Panc1 (cell line): ENCODE data around the gene GALNT18. TPM values are rescaled to one million over a fixed set of nuclear protein-coding genes. Genes with fewer than 3 reads are reported as not detected.

ENCODE experiments used
- ATAC-seq: fragments of 200-7000 bp; cut with Tn5 transposase; 2 replicates; pipeline ENCODE4 v1.9.1; 2020; ENCODE audit warnings: mild to moderate bottlenecking, moderate library complexity
- BruUV-seq: library from RNA; stranded (reverse); fragments of 400-500 nt; replicated peaks from 2 replicates; lab custom pipeline; 2021; lab: Mats Ljungman, UMichigan
- CTCF ChIA-PET: fragments of 300-600 bp; sonication (Branson Sonifier 250); formaldehyde crosslinking; loops from one replicate; lab custom pipeline; 2022; ENCODE audit warnings: antibody characterized with exemption; lab: Charles Lee
- POLR2A ChIA-PET: fragments of 300-600 bp; sonication (Branson Sonifier 250); formaldehyde crosslinking; loops from one replicate; lab custom pipeline; 2022; ENCODE audit warnings: antibody characterized with exemption; lab: Charles Lee
- DNase-seq: peaks from one replicate; pipeline ENCODE4 v3.0.0-alpha.2; 2010; ENCODE audit warnings: low read depth, low spot score
- H3K27ac ChIP-seq: 2 replicates; pipeline ENCODE4 v1.5.1; 2011; ENCODE audit warnings: mild to moderate bottlenecking, low read length, inconsistent platforms
- H3K27me3 ChIP-seq: fragments of 200-500 bp; sonication (Bioruptor generic); 2 replicates; pipeline ENCODE4 v1.6.0; 2014; ENCODE audit warnings: low read length, inconsistent platforms; ENCODE audit not compliant: control insufficient read depth, insufficient read depth
- H3K36me3 ChIP-seq: fragments of 200-500 bp; sonication (Bioruptor generic); 2 replicates; pipeline ENCODE4 v1.5.1; 2014; ENCODE audit warnings: inconsistent platforms, mild to moderate bottlenecking, low read length, moderate library complexity; ENCODE audit not compliant: control insufficient read depth, insufficient read depth
- H3K4me1 ChIP-seq: 2 replicates; pipeline ENCODE4 v1.5.1; 2011; ENCODE audit warnings: inconsistent platforms, mild to moderate bottlenecking, low read length, moderate library complexity; ENCODE audit not compliant: control insufficient read depth, insufficient read depth
- H3K4me3 ChIP-seq, 2 experiments: 2 replicates each; pipeline ENCODE4 v1.5.1; 2011 to 2012; ENCODE audit warnings: low read depth in 2 of 2, low read length in 2 of 2, mild to moderate bottlenecking in 2 of 2, inconsistent platforms in 1 of 2, moderate library complexity in 1 of 2
- H3K9me3 ChIP-seq: fragments of 200-500 bp; sonication (Bioruptor generic); 2 replicates; pipeline ENCODE4 v1.5.1; 2014; ENCODE audit warnings: low read depth, mild to moderate bottlenecking, inconsistent platforms, low read length, moderate library complexity; ENCODE audit not compliant: control insufficient read depth, insufficient read depth
- POLR2AphosphoS5 ChIP-seq: IDR thresholded peaks from 2 replicates; pipeline ENCODE4 v1.6.1; 2012; ENCODE audit warnings: mild to moderate bottlenecking, low read depth, low read length, moderate library complexity
- SIN3A ChIP-seq: IDR thresholded peaks from 2 replicates; pipeline ENCODE4 v1.6.1; 2012; ENCODE audit warnings: low read depth, mild to moderate bottlenecking, low read length, moderate library complexity, borderline replicate concordance; ENCODE audit not compliant: insufficient read depth
- TCF7L2 ChIP-seq: IDR thresholded peaks from 2 replicates; pipeline ENCODE4 v1.6.1; 2011; ENCODE audit warnings: mild to moderate bottlenecking, low read depth, low read length, inconsistent platforms
- in situ Hi-C: cut with HindIII; loops from 2 replicates; pipeline ENCODE4 v1.10.0; 2016; ENCODE audit warnings: low sequenced_read_pairs, low pct_unique_long_range_greater_than_20kb
- intact Hi-C: fragments of 100-400 bp; cut with micrococcal nuclease; formaldehyde crosslinking; loops from one replicate; pipeline ENCODE4 v1.10.0; 2022; ENCODE audit not compliant: unreplicated experiment
- total RNA-seq: library from RNA; stranded (reverse); gene quantifications from one replicate; pipeline ENCODE4 v1.2.1, GENCODE V29; 2021; ENCODE audit not compliant: unreplicated experiment
- TF ChIP-seq, protein P1 (sequence below), 2 experiments: IDR thresholded peaks; 2 replicates each; pipeline ENCODE4 v1.6.1; 2011 to 2012; ENCODE audit warnings: low read depth in 2 of 2, control low read depth in 1 of 2, low read length in 1 of 2, mild to moderate bottlenecking in 1 of 2, moderate library complexity in 1 of 2; ENCODE audit not compliant: insufficient read depth in 1 of 2
- TF ChIP-seq, protein P2 (sequence below): fragments of 450-650 bp; IDR thresholded peaks from 2 replicates; pipeline ENCODE4 v1.5.1; 2017; ENCODE audit warnings: mild to moderate bottlenecking

Gene GALNT18
- total RNA-seq, 1 experiment from 2014 or later: 8.6 TPM

DNA sequence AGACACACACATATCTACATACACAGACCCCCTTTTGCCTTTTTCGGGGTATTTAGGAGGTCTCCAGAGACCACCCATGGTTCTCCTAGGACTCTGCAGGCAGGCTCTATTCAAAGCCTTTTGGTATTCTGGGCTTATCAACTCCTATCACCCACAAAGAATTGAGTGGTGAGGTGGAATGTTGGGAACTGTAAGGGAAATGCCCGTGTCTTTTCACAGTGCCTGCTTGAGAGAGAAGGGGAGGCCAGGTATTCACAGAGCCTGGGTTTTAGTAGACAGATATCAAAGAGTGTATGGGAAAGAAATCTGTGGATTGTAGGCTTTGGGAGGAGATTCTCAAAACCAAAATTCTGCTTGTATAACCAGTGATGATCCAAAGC is 224.8 kb downstream of the GALNT18 start:
- Histone ChIP-seq H3K27me3 (no peaks in the 10 kb centered on the region; the same call in 1 of the 2 replicates), H3K4me3 (no peak overlapping the region), H3K36me3 (no peaks in the 10 kb centered on the region), H3K9me3 (no peaks in the 10 kb centered on the region), H3K27ac (no peak overlapping the region), H3K4me1 (0 out of 2 replicates have a peak, but pooled peaks cover under 1% of the 10 kb centered on the region)
- ATAC-seq: no peak
- ChIA-PET POLR2A (interaction anchor here (0.7 kb wide), 1 partner anchor 182 kb away, joined by 3 read pairs; no protein-coding TSS in a partner anchor), CTCF (no interaction called here)
- no TSS peak for BruUV-seq
- intact Hi-C loops: no loop called here
- no peak for DNase-seq
- TF ChIP-seq TCF7L2 (no peak), SIN3A (no peak), POLR2AphosphoS5 (no peak)
- TF ChIP-seq, protein P1, sequence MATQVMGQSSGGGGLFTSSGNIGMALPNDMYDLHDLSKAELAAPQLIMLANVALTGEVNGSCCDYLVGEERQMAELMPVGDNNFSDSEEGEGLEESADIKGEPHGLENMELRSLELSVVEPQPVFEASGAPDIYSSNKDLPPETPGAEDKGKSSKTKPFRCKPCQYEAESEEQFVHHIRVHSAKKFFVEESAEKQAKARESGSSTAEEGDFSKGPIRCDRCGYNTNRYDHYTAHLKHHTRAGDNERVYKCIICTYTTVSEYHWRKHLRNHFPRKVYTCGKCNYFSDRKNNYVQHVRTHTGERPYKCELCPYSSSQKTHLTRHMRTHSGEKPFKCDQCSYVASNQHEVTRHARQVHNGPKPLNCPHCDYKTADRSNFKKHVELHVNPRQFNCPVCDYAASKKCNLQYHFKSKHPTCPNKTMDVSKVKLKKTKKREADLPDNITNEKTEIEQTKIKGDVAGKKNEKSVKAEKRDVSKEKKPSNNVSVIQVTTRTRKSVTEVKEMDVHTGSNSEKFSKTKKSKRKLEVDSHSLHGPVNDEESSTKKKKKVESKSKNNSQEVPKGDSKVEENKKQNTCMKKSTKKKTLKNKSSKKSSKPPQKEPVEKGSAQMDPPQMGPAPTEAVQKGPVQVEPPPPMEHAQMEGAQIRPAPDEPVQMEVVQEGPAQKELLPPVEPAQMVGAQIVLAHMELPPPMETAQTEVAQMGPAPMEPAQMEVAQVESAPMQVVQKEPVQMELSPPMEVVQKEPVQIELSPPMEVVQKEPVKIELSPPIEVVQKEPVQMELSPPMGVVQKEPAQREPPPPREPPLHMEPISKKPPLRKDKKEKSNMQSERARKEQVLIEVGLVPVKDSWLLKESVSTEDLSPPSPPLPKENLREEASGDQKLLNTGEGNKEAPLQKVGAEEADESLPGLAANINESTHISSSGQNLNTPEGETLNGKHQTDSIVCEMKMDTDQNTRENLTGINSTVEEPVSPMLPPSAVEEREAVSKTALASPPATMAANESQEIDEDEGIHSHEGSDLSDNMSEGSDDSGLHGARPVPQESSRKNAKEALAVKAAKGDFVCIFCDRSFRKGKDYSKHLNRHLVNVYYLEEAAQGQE (IDR thresholded peaks at IDR 0.05; ENCODE audit: insufficient read depth in 1 of 2, low read depth in 2 of 2, low read length in 1 of 2): no peak
- TF ChIP-seq, protein P2, sequence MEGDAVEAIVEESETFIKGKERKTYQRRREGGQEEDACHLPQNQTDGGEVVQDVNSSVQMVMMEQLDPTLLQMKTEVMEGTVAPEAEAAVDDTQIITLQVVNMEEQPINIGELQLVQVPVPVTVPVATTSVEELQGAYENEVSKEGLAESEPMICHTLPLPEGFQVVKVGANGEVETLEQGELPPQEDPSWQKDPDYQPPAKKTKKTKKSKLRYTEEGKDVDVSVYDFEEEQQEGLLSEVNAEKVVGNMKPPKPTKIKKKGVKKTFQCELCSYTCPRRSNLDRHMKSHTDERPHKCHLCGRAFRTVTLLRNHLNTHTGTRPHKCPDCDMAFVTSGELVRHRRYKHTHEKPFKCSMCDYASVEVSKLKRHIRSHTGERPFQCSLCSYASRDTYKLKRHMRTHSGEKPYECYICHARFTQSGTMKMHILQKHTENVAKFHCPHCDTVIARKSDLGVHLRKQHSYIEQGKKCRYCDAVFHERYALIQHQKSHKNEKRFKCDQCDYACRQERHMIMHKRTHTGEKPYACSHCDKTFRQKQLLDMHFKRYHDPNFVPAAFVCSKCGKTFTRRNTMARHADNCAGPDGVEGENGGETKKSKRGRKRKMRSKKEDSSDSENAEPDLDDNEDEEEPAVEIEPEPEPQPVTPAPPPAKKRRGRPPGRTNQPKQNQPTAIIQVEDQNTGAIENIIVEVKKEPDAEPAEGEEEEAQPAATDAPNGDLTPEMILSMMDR: no peak
- in situ Hi-C loops: no loop called here

DNA sequence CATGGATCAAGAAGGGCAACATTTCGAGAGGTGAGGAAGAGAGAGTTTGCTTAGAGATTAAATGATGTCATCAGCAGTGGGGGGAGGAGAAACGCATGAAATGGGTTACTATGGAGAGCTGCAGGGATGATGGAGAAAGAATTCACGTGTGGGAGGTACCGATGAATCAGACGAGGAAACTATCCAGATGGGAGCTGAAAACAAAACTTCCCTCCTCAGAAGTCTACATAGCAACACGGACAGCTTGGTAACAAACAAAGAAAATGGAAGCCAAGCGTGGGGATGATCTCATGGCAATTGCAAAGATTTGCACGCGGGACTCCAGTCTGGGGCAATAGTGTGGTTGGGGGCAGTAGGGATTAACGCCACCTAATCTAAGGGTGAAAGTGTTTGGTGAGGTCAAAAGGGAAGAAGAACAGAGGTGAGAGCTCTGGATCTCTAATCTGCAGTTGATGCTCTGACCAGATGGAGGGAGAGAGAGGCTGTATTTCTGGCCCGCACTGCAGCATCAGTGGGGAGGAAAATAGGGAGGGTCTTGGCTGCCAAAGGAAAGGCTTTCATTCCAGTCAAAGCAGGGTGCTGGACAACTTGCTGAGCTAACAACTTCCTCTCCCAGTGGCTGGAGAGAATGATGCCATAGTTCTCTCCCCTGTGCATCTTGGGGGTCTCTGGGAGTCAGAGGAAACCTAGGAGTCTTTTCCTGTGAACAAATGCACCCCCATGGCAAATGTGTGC is 225.3 kb downstream of the GALNT18 start:
- ChIA-PET CTCF (no interaction called here), POLR2A (no interaction called here)
- BruUV-seq: no TSS peak
- no peak for ATAC-seq
- TF ChIP-seq POLR2AphosphoS5: no peak
- TF ChIP-seq SIN3A: no peak
- TF ChIP-seq, protein P2: no peak
- TF ChIP-seq, protein P1 (IDR thresholded peaks at IDR 0.05; ENCODE audit: insufficient read depth in 1 of 2, low read depth in 2 of 2, low read length in 1 of 2): no peak
- no peak for TF ChIP-seq TCF7L2
- Histone ChIP-seq H3K4me1 (peaks cover 6% of the 10 kb centered on the region; the same call in 1 of the 2 replicates), H3K36me3 (no peaks in the 10 kb centered on the region), H3K27me3 (no peaks in the 10 kb centered on the region; the same call in 1 of the 2 replicates), H3K27ac (no peak overlapping the region), H3K9me3 (no peaks in the 10 kb centered on the region), H3K4me3 (no peak overlapping the region)
- intact Hi-C loops: no loop called here
- no peak for DNase-seq
- in situ Hi-C loops: no loop called here
